NCI-H128 (cell line): ENCODE data around the gene INTS6L.
"Not testable (repeated sequence)": the region's sequence is repeated elsewhere in the genome, so short reads cannot be mapped to it uniquely, and the experiment has no call there.

Experiments used
- DNase-seq: peaks from one replicate; lab custom pipeline; 2025; ENCODE audit not compliant: unreplicated experiment; lab: John Stamatoyannopoulos, UW

INTS6L gene

DNA sequence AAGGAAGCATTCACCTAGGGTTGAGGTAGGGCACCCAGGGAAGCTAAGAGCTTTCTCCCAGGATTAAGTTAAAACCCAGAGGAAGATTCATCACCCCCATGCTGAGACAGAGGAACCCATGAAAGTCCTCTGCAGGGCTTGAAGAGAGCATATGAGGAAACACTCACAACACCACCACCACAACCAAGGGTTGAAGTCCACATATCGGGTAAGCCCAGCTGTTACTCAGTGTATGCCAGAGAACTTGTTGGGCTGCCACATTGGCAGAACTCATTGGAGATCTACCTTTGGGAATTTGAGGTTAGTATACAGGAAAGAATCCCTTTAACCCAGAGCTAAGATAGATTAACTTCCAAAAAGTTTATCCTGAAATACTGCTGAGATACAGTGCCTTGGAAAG lies 75.1 kb downstream of the INTS6L start:
- DNase-seq: no peak

DNA sequence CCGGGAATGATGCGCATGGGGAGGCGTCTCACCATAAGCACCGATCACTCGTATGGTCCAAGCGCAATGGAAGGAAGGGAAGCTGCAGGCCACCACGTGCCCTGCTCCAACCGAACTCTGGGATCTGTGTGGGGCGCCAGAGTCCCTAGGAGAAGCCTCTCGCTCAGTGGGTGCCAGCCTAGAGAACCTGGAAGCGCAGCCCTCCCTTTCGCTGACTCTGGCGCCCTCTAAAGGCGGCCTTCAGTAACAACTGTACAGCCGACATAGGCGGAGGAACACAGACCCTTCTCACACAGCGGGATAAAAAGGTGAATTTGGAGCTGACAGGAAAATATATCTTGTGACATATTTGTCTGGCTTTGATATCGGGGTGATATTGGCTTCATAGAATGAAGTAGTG lies 76.0 kb downstream of the INTS6L start:
- peak; percentile 39 for DNase-seq

DNA sequence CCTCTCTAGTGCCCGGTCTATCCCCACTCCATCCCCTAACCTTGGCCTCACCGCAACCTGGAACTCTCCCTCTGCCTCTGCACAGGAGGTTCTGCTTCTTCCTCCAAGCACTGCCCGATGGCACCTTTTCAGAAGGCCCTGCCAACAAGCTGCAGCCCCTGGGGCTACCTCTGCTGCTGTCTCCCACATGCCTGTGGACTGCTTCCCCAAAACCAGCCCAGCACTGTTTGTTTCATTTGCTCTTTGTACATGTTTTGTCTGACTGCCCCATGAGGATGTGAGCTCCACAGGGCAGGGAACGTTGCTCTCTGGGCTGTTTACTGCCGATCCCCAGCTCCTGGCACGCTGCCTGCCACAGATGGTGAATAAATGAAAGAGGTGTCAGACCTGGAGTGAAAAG lies 85.4 kb downstream of the INTS6L start:
- DNase-seq: no peak

DNA sequence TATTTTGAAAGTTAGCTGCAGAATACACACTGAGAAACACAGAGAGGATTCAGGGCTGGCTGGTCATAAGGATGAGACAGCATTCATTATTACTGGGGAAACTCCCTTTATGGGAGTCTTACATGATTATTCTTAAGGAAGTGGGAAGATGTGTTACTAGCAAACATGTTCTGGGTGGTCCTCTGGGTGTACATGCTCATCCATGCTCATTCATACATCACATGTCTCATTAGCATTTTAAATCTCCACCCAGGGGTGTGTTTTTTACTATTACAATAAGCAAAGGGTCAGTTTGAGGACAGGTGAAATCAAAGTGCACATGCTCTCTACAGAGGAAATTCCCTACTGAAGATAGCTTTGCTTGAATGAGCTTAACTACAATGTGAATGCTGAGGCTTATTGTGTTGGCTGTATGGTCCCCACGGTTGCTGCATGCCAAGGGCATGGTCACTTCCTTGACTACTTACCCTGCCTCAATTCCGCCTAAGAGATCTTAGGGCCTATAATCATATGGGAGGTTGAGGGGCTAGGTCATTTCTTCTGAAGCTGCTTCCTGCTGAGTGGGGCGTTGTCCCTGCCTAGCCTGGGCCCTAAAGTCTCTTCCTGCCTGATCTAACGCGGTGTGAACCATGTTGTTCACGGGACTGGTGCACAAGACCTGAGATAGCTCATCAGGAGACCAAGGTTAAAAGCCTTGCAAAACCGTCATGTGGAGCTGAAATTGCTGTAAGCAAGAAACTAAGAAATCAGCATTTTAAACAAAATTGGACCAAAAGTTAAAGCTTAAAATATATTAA lies 104.1 kb downstream of the INTS6L start:
- not testable (repeated sequence) for DNase-seq

DNA sequence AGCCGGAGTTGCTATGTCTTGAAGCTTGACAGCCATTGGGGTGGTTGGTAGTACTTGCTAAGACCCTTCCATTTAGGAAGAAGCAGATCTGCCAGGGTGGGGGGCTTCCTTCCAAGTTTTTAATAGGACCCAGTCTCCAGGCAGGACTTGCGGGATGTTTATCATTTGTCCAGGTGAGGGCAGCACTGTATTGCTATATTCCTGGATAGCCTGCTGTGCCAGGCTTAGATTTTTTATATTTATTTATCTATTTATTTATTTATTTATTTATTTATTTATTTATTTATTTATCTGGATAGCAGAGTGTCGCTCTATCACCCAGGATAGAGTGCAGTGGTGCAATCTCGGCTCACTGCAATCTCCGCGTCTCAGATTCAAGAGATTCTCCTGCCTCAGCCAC lies 105.5 kb downstream of the INTS6L start:
- no peak for DNase-seq

DNA sequence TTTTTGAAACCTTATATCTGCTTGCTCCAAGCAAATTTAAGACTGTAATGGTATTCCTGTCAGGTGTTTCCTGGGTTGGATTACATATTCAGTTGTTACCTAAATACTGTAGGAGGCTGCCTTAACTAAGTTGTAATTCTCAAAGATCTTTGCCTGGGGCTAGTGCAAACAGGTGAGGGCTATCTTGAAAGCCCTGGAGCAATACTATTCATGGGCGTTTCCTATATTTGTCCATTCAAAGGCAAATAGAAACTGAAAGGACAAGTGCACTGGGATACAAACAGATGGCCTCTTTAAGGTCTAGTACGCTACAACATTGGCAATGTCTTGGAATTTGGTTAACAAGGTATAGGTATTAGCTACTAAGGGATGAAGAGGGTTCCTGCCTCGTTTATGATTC lies 108.9 kb downstream of the INTS6L start:
- DNase-seq: no peak
